ENCODE measurements around the gene ZFP30. TPM values are rescaled to one million over a fixed set of nuclear protein-coding genes. Genes with fewer than 3 reads are reported as not detected.
"Not testable (repeated sequence)": the region's sequence is repeated elsewhere in the genome, so short reads cannot be mapped to it uniquely, and the experiment has no call there.

Gene ZFP30
- 10 to 100 TPM; 11.9 to 15.1 TPM for total RNA-seq

DNA sequence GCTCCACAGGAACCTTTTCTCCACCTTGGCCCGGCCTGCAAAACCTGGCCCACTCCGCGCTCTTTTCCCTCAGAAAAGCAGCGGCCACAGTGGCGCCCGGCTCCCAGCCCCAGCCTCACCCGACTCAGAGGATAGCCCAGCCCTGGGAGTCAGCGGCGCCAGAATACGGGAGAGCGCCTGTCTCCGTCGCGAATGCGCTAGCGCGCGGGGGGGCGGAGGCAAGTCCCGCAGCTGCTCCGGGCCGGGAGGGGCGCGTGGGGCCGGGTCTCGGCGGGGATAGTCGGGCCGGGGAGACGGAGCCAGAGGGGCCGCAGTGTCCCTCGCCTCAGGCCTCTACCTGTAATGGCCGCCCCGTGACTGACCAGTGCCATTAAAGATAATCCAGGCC lies at the start of gene ZFP30:
TSS of gene ZFP30 (minus strand) at position 165 of the 388 bp plus-strand sequence. CDS start 7,643 bp downstream, outside the sequence.
- ATAC-seq = peak; percentile 85
- Mint-ChIP-seq H3K9me3 (ENCODE audit: low read depth) (peaks cover 19% of the 10 kb centered on the region), H3K36me3 (peaks cover 44% of the 10 kb centered on the region), H3K4me1 (peaks cover 25% of the 10 kb centered on the region), H3K4me3 (peak within 1 kb of the TSS; percentile 95), H3K27ac (peak within 1 kb of the TSS; percentile 96), H3K27me3 (no peaks in the 10 kb centered on the region)
- peak; percentile 84 for DNase-seq
- CTCF ChIA-PET = no interaction called here

DNA sequence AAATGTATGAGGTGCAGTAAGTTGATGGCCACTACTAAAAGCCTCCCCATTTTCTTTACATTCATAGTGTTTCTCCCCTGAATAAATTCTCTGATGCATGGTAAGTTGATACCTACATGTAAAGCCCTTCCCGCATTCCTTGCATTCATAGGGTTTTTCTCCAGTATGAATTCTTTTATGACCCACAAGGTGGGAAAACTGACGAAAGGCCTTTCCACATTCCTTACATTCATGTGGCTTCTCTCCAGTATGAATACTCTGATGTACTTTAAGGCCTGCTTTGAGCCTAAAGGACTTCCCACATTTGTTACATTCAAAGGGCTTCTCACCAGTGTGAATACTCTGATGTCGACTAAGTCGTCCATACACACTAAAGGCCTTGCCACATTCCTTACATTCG lies 43.8 kb upstream of the ZFP30 start:
- ATAC-seq (no peak), DNase-seq (no peak)
- Mint-ChIP-seq H3K27me3 (no peaks in the 10 kb centered on the region), H3K4me3 (no peak overlapping the region), H3K4me1 (no peaks in the 10 kb centered on the region), H3K27ac (no peak overlapping the region), H3K36me3 (peaks cover 63% of the 10 kb centered on the region), H3K9me3 (ENCODE audit: low read depth) (peaks cover 52% of the 10 kb centered on the region)
- CTCF ChIA-PET = no interaction called here

DNA sequence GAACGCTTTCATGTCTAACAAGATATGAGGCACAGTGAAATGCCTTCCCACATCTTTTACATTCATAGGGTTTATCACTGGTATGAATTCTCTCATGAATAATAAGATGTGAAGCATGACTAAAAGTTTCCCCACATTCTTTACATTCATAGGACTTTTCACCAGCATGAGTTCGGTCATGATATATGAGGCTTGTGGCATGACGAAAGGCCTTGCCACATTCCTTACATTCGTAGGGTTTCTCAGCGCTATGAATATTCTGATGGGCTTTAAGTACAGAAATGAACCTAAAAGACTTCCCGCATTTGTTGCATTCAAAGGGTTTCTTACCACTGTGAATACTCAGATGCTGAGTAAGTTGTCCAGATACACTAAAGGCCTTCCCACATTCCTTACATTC lies 43.0 kb upstream of the ZFP30 start:
- no peaks in the 10 kb centered on the region for H3K27me3 Mint-ChIP-seq
- DNase-seq (no peak), ATAC-seq (no peak)
- CTCF ChIA-PET = no interaction called here
- peaks cover 60% of the 10 kb centered on the region for H3K36me3 Mint-ChIP-seq
- no peak overlapping the region for H3K4me3 Mint-ChIP-seq
- H3K4me1 Mint-ChIP-seq = peaks cover 2% of the 10 kb centered on the region
- no peak overlapping the region for H3K27ac Mint-ChIP-seq
- peaks cover 48% of the 10 kb centered on the region for H3K9me3 Mint-ChIP-seq (ENCODE audit: low read depth)

DNA sequence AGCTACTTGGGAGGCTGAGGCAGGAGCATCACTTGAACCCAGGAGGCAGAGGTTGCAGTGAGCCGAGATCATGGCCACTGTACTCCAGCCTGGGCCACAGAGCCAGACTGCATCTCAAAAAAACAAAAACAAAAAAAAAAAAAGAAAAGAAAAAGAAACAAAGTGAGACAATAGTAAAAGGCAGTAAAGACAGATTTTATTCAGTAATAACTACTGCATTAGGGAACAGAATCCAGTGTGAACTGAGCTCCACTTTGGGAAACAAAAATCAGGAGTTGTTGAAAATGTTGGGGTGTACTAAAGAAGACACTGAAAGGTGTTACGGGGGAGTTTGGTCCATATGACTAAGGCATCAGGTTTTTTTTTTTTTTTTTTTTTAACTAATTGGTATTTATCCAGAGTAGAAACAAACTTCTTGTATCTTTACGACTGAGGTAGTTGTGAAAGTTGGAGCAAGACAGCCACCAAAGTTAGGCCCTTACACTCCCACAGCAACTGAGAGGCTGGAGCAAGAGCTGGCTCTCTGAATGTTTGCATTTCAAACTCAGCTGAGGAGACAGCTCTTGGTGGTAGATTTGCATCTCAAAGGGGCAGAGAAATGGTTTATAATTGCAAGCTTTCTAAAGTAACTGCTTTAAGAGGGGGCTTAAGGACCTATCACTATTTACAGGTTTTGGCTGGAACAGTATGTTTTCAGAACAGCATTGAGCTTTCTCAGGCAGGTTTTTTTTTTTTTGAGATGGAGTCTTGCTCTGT lies 40.1 kb upstream of the ZFP30 start:
- ATAC-seq (no peak), DNase-seq (no peak)
- Mint-ChIP-seq H3K27me3 (no peaks in the 10 kb centered on the region), H3K4me3 (no peak overlapping the region), H3K9me3 (ENCODE audit: low read depth) (peaks cover 35% of the 10 kb centered on the region), H3K36me3 (peaks cover 46% of the 10 kb centered on the region), H3K27ac (no peak overlapping the region), H3K4me1 (peaks cover 12% of the 10 kb centered on the region)
- CTCF ChIA-PET = no interaction called here

DNA sequence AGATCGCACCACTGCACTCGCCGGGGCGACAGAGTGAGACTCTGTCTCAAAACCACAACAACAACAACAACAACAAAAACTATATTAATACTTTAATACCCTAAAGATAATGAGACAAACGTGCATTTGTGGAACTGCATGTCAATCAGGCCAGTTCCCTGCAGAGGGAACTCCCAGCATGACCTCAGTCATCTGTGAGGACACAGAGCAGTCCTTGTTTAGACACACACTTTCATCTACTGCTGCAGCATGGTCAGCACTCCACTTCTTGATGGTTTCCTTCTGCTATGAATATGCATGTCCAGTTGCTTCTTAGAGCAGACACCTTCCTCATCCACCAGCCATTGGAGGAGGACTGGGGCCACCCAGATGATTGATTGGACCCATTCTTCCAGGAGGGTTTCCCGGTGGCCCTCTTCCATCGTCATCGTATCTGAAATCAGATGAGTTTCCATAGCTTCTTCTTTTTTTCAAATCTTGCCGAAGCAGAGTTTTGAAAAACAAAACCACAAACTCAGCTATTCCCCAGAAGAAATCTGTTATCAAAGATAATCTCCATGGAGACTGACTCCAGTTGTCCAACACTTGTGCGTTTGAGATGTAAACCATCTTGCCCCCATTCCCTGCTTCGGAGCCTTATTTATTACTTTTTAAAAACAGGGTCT lies 37.8 kb upstream of the ZFP30 start:
- peaks cover 12% of the 10 kb centered on the region for H3K4me1 Mint-ChIP-seq
- H3K27ac Mint-ChIP-seq = no peak overlapping the region
- no peaks in the 10 kb centered on the region for H3K27me3 Mint-ChIP-seq
- ATAC-seq (no peak), DNase-seq (no peak)
- H3K4me3 Mint-ChIP-seq = no peak overlapping the region
- peaks cover 16% of the 10 kb centered on the region for H3K9me3 Mint-ChIP-seq (ENCODE audit: low read depth)
- peaks cover 26% of the 10 kb centered on the region for H3K36me3 Mint-ChIP-seq
- CTCF ChIA-PET = no interaction called here

DNA sequence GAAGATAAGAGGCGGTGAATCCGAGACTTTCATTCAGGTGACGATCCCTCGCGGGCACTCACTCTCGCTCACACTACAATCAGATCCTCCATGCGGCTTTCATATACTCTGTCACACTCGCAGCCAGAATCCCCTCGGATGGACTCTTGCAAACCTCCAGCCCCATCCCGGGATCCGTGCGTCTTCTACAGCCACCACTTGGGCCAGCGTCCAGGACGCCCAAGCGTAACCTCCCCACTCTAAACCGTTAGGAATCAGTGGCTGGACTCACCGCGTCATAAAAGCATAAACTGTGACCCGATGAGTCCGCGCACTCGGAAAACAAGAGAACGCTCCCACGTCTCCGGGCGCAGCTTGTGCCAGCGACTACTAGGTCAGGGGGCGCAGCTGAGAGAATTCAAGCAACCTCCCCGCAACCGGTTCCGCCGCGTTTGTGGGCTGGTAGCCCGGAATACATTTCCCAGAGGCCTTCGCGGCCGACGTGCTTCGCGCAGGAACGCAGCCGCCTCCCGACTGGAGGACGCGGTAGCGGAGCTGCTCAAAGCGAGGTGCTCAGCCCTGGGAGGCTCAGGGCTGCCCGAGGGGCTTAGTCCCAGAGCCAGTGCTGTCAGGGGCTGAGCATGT lies 36.7 kb upstream of the ZFP30 start:
- ATAC-seq (peak; percentile 94), DNase-seq (peak; percentile 89)
- CTCF ChIA-PET = no interaction called here
- Mint-ChIP-seq H3K9me3 (ENCODE audit: low read depth) (peaks cover 10% of the 10 kb centered on the region), H3K36me3 (peaks cover 17% of the 10 kb centered on the region), H3K27me3 (no peaks in the 10 kb centered on the region), H3K4me3 (peak overlapping the region; percentile 91), H3K27ac (peak overlapping the region; percentile 84), H3K4me1 (peaks cover 12% of the 10 kb centered on the region)

DNA sequence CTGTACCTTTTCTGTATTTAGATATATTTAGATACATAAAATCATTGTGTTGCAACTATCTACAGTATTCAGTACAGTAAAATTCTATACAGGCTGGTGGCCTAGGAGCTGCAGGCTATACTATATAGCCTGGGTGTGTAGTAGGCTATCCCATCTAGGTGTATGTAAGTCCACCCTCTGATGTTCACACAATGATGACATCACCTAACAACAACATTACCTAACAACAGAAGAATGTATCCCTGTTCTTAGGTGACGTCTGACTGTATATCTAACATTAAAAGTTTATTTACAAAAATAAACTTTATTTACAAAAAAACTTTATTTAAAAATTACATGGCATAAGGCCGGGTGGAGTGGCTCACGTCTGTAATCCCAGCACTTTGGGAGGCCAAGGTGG lies 28.3 kb upstream of the ZFP30 start:
- H3K36me3 Mint-ChIP-seq = peaks cover 3% of the 10 kb centered on the region
- no peak overlapping the region for H3K4me3 Mint-ChIP-seq
- ATAC-seq (no peak), DNase-seq (no peak)
- peaks cover 12% of the 10 kb centered on the region for H3K9me3 Mint-ChIP-seq (ENCODE audit: low read depth)
- no peaks in the 10 kb centered on the region for H3K27me3 Mint-ChIP-seq
- CTCF ChIA-PET = no interaction called here
- H3K27ac Mint-ChIP-seq = no peak overlapping the region
- no peaks in the 10 kb centered on the region for H3K4me1 Mint-ChIP-seq

DNA sequence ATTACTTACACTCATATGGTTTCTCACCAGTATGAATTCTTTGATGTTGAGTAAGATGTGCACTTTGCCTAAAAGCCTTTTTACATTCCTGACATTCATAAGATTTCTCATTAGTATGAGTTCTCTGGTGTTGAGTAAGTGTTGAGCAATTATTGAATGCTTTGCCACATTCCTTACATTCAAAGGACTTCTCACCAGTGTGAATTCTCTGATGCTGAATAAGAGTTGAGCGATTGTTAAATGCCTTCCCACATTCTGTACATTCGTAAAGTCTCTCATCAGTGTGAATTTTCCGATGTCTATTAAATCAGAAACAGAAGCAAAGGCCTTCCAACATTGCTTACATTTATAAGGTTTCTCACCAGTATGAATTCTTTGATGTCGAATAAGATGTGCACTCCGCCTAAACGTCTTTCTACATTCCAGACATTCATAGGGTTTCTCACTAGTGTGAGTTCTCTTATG lies 14.2 kb upstream of the ZFP30 start:
- Mint-ChIP-seq H3K36me3 (peaks cover 14% of the 10 kb centered on the region), H3K4me3 (no peak overlapping the region), H3K27me3 (no peaks in the 10 kb centered on the region), H3K27ac (no peak overlapping the region), H3K9me3 (ENCODE audit: low read depth) (peaks cover 30% of the 10 kb centered on the region), H3K4me1 (no peaks in the 10 kb centered on the region)
- ATAC-seq = no peak
- no peak for DNase-seq
- CTCF ChIA-PET = no interaction called here

DNA sequence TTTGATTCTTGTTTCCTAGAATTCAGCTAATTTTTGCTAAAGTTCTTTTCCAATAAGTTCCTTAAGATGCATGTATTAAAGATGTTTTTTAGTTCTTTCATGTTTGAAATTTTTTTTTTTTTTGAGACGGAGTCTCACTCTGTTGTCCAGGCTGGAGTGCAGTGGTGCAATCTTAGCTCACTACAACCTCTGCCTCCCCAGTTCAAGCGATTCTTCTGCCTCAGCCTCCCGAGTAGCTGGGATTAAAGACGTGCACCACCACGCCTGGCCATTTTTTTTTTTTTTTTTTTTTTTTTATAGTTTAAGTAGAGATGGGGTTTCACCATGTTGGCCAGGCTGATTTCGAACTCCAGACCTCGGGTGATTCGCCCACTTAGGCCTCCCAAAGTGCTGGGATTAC lies 1.9 kb upstream of the ZFP30 start:
- not testable (repeated sequence) for H3K27me3 Mint-ChIP-seq, DNase-seq, H3K27ac Mint-ChIP-seq, ATAC-seq
- Mint-ChIP-seq H3K4me1 (peaks cover 25% of the 10 kb centered on the region), H3K9me3 (ENCODE audit: low read depth) (peaks cover 25% of the 10 kb centered on the region), H3K36me3 (peaks cover 34% of the 10 kb centered on the region), H3K4me3 (peak overlapping the region; percentile 95)
- CTCF ChIA-PET = interaction anchor here (0.7 to 1.3 kb wide), 2 partner anchors 190 to 215 kb away, joined by 3 read pairs; partner anchors contain the start of gene ZNF569

DNA sequence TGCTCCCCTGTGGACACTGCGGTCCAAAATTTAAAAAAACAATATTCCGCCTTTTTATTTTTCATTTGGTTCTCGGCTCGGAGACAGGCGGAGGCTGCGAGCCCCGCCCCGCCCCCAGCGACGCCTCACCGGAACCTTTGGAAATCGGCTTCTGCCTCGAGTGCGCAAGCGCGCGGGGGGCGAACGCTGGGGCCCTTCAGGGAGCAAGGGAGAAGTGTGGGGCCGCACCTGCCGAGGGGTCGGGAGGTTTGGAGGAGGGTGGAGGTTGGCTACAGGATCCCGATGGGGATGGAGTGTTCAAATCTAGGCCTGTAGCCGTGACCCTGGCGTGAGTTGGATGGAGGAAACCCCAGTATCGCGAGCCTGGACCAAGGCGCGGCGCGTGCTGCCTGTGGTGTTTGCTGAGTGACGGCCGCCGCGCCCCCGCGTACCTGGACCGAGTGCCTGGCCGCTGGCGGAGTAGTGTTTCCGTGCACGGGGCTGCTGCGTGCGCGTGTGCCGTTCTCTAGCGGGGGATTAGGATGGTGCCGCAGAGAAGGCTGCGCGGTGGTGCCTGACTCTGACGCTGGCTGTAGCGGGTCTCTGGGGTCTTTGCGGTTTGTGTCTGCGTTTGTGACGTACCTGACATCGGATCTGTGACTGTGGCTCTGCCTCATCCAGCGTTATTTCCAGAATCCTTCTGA lies 565 bp upstream of the ZFP30 start:
- ATAC-seq = peak; percentile 79
- CTCF ChIA-PET = no interaction called here
- H3K4me3 Mint-ChIP-seq = peak overlapping the region; percentile 95

GRCh38 chr19:37654629-37655300 lies 500 bp downstream of the ZFP30 start:
- H3K27ac Mint-ChIP-seq = peak overlapping the region; percentile 96
- ATAC-seq = peak; percentile 25
- H3K36me3 Mint-ChIP-seq = peaks cover 47% of the 10 kb centered on the region
- H3K27me3 Mint-ChIP-seq = no peaks in the 10 kb centered on the region
- DNase-seq = peak; percentile 51
- CTCF ChIA-PET = no interaction called here
- peaks cover 19% of the 10 kb centered on the region for H3K9me3 Mint-ChIP-seq (ENCODE audit: low read depth)
- peak overlapping the region; percentile 95 for H3K4me3 Mint-ChIP-seq
- peaks cover 25% of the 10 kb centered on the region for H3K4me1 Mint-ChIP-seq

More for the DNA sequence above, 565 bp upstream of the ZFP30 start:
- peak; percentile 88 for DNase-seq
- H3K27ac Mint-ChIP-seq = peak overlapping the region; percentile 96
- H3K27me3 Mint-ChIP-seq = no peaks in the 10 kb centered on the region
- H3K9me3 Mint-ChIP-seq (ENCODE audit: low read depth) = peaks cover 23% of the 10 kb centered on the region
- H3K36me3 Mint-ChIP-seq = peaks cover 41% of the 10 kb centered on the region
- H3K4me1 Mint-ChIP-seq = peaks cover 25% of the 10 kb centered on the region

GRCh38 chr19:37654118-37654517 lies 1.1 kb downstream of the ZFP30 start:
- Mint-ChIP-seq H3K27ac (peak overlapping the region; percentile 96), H3K9me3 (ENCODE audit: low read depth) (peaks cover 17% of the 10 kb centered on the region), H3K36me3 (peaks cover 50% of the 10 kb centered on the region), H3K4me1 (peaks cover 25% of the 10 kb centered on the region), H3K4me3 (peak overlapping the region; percentile 95), H3K27me3 (no peaks in the 10 kb centered on the region)
- CTCF ChIA-PET = interaction anchor here (0.7 to 1.1 kb wide), 2 partner anchors 8 to 102 kb away, joined by 3 to 4 read pairs; no protein-coding TSS in a partner anchor
- ATAC-seq (no peak), DNase-seq (no peak)
